ENCODE data around the gene CLEC2A.
"Not testable (repeated sequence)": the region's sequence is repeated elsewhere in the genome, so short reads cannot be mapped to it uniquely, and the experiment has no call there.

The CLEC2A gene, protein sequence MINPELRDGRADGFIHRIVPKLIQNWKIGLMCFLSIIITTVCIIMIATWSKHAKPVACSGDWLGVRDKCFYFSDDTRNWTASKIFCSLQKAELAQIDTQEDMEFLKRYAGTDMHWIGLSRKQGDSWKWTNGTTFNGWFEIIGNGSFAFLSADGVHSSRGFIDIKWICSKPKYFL

DNA sequence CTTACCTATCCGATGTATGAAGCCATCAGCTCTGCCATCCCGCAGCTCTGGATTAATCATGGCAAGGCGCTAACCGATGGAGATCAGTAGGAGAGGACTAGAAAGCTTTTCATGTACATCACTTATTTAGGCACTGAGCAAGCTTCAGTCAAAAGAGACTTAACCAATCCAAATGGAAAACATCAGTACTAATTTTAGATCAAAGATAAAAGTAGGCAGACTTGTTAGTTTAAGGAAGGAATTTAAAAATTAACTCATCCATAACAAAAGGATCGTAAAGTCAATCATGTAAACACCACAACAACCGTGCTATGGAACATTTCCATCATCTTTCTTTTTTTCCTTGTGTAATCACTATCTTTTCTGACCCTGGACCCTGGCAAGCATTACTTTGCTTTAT, at the start of gene CLEC2A:
Gene CLEC2A, minus strand, starts transcription at position 101 of the 400 bp plus-strand sequence. Its CDS starts 41 bp downstream, at position 60.
- Histone ChIP-seq H3K4me1 (ENCODE audit: insufficient read depth, low read length) (no peaks in the 10 kb centered on the region), H3K4me3 (ENCODE audit: low read length) (no peak within 1 kb of the TSS), H3K36me3 (ENCODE audit: insufficient read depth, low read depth, low read length) (no peaks in the 10 kb centered on the region), H3K9ac (ENCODE audit: low read depth, low read length) (no peak within 1 kb of the TSS), H3K27ac (ENCODE audit: low read length) (no peak within 1 kb of the TSS), H3K27me3 (ENCODE audit: insufficient read depth, low read length) (no peaks in the 10 kb centered on the region), H3K9me3 (ENCODE audit: insufficient read depth, low read depth, low read length) (no peaks in the 10 kb centered on the region)

GRCh38 chr12:9980126-9980525, 48.0 kb upstream of the CLEC2A start:
- Histone ChIP-seq H3K9ac (ENCODE audit: low read depth, low read length) (no peak overlapping the region), H3K27ac (ENCODE audit: low read length) (no peak overlapping the region), H3K36me3 (ENCODE audit: insufficient read depth, low read depth, low read length) (no peaks in the 10 kb centered on the region), H3K4me3 (ENCODE audit: low read length) (no peak overlapping the region), H3K9me3 (ENCODE audit: insufficient read depth, low read depth, low read length) (peaks cover 16% of the 10 kb centered on the region), H3K27me3 (ENCODE audit: insufficient read depth, low read length) (no peaks in the 10 kb centered on the region), H3K4me1 (ENCODE audit: insufficient read depth, low read length) (no peaks in the 10 kb centered on the region; the same call in 1 of the 2 replicates)

DNA sequence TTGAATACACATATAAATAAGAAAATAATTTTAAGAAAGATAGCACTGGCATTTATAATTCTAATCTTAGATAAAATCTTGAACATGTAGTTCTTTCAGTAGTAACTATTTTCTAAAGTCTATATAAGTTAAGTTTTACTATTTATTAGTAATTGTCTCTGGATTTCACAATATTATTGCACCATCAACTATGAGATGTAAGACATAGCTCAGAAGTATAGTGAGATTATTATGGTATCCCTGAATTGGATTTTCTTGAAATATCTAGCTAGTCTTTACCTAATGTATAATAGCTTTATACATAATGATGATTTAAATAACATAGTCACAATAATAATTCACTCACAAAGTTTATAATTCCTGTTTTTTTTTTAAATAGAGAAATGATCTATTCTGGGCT, 45.7 kb upstream of the CLEC2A start:
- Histone ChIP-seq H3K36me3 (ENCODE audit: insufficient read depth, low read depth, low read length) (no peaks in the 10 kb centered on the region), H3K4me3 (ENCODE audit: low read length) (no peak overlapping the region), H3K9ac (ENCODE audit: low read depth, low read length) (no peak overlapping the region), H3K9me3 (ENCODE audit: insufficient read depth, low read depth, low read length) (peaks cover 17% of the 10 kb centered on the region), H3K27me3 (ENCODE audit: insufficient read depth, low read length) (no peaks in the 10 kb centered on the region), H3K27ac (ENCODE audit: low read length) (no peak overlapping the region), H3K4me1 (ENCODE audit: insufficient read depth, low read length) (no peaks in the 10 kb centered on the region)

- peaks cover 17% of the 10 kb centered on the region for H3K9me3 ChIP-seq (ENCODE audit: insufficient read depth, low read depth, low read length)
- not testable (repeated sequence) for H3K36me3 ChIP-seq (ENCODE audit: insufficient read depth, low read depth, low read length); H3K27ac ChIP-seq (ENCODE audit: low read length); H3K27me3 ChIP-seq (ENCODE audit: insufficient read depth, low read length); H3K4me1 ChIP-seq (ENCODE audit: insufficient read depth, low read length); H3K9ac ChIP-seq (ENCODE audit: low read depth, low read length); H3K4me3 ChIP-seq (ENCODE audit: low read length)
Measured at GRCh38 chr12:9976626-9977025, 44.5 kb upstream of the CLEC2A start.

DNA sequence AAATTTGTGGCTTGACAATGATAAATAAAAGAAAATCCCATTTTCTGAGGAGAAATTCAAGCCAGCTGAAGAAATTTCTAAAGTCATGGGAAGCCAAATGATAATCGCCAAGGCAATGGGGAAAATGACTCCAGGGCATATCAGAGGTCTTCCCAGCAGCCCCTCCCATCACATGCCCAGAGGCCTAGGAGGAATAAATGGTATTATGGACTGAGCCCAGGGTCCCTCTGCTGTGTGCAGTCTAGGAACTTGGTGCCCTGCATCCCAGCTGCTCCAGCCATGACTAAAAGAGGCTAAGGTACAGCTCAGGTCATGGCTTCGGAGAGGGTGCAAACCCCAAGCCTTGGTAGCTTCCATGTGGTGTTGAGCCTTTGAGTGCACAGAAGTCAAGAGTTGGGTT, 43.4 kb upstream of the CLEC2A start:
- Histone ChIP-seq H3K4me1 (ENCODE audit: insufficient read depth, low read length) (no peaks in the 10 kb centered on the region), H3K9ac (ENCODE audit: low read depth, low read length) (no peak overlapping the region), H3K36me3 (ENCODE audit: insufficient read depth, low read depth, low read length) (no peaks in the 10 kb centered on the region), H3K9me3 (ENCODE audit: insufficient read depth, low read depth, low read length) (peaks cover 17% of the 10 kb centered on the region), H3K27ac (ENCODE audit: low read length) (no peak overlapping the region), H3K4me3 (ENCODE audit: low read length) (no peak overlapping the region), H3K27me3 (ENCODE audit: insufficient read depth, low read length) (no peaks in the 10 kb centered on the region)

GRCh38 chr12:9974731-9975130, 42.6 kb upstream of the CLEC2A start:
- H3K4me3 ChIP-seq (ENCODE audit: low read length); H3K36me3 ChIP-seq (ENCODE audit: insufficient read depth, low read depth, low read length); H3K4me1 ChIP-seq (ENCODE audit: insufficient read depth, low read length): not testable (repeated sequence)

DNA sequence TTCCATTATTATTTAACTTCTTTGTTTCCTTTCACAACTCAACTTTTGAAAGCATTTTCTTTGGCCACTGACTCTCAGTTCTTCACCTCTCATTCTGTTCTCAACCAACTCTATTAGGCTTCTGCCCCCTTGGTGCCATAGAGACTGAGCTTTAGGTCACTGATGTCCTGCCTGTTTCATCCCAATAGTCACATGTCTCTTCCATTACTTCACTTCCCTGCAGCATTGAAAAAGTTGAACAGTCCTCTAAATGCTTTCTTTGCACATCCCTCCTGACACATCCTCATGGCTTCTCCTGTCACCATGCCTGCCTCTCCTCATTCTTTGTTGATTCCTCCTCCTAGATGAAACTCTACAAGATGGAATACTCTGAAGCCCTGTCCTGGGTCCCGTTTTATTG, 41.8 kb upstream of the CLEC2A start:
- Histone ChIP-seq H3K9ac (ENCODE audit: low read depth, low read length) (no peak overlapping the region), H3K4me1 (ENCODE audit: insufficient read depth, low read length) (no peaks in the 10 kb centered on the region), H3K27ac (ENCODE audit: low read length) (no peak overlapping the region), H3K4me3 (ENCODE audit: low read length) (no peak overlapping the region), H3K9me3 (ENCODE audit: insufficient read depth, low read depth, low read length) (peaks cover 17% of the 10 kb centered on the region), H3K27me3 (ENCODE audit: insufficient read depth, low read length) (no peaks in the 10 kb centered on the region), H3K36me3 (ENCODE audit: insufficient read depth, low read depth, low read length) (no peaks in the 10 kb centered on the region)

More at GRCh38 chr12:9974731-9975130, 42.6 kb upstream of the CLEC2A start:
- peaks cover 17% of the 10 kb centered on the region for H3K9me3 ChIP-seq (ENCODE audit: insufficient read depth, low read depth, low read length)
- H3K9ac ChIP-seq (ENCODE audit: low read depth, low read length); H3K27ac ChIP-seq (ENCODE audit: low read length); H3K27me3 ChIP-seq (ENCODE audit: insufficient read depth, low read length): not testable (repeated sequence)

- H3K4me3 ChIP-seq (ENCODE audit: low read length), result no peak within 1 kb of the TSS
- H3K4me1 ChIP-seq (ENCODE audit: insufficient read depth, low read length), result no peaks in the 10 kb centered on the region
- H3K9ac ChIP-seq (ENCODE audit: low read depth, low read length), result no peak within 1 kb of the TSS
- no peaks in the 10 kb centered on the region for H3K27me3 ChIP-seq (ENCODE audit: insufficient read depth, low read length)
- H3K9me3 ChIP-seq (ENCODE audit: insufficient read depth, low read depth, low read length), result peaks cover 11% of the 10 kb centered on the region
- H3K27ac ChIP-seq (ENCODE audit: low read length), result no peak within 1 kb of the TSS
- H3K36me3 ChIP-seq (ENCODE audit: insufficient read depth, low read depth, low read length), result no peaks in the 10 kb centered on the region
Measured at GRCh38 chr12:9971181-9971580, 39.0 kb upstream of the CLEC2A start, which contains the start of gene CLEC12A. TSS of gene CLEC12A (plus strand) at chr12:9971409. CDS start at chr12:9971597, 188 bp downstream.

DNA sequence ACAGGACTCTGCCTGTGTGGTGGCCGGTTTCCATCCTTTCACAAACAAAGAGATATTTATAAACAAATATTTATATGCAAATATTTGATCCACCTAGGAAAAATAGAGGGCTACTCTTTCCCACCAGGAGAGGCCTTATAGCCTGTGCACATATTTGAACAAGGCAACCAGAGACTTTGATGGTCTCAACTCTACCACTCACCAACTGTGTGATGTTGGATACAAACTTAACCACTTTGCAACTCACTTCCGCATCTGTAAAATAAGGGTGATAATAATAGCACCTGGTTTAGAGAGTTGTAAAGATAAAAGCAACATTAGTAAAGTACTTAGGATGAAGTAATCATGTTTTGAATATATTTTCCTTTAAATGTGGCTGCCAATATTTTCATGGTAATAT, 37.5 kb upstream of the CLEC2A start:
- H3K27me3 ChIP-seq (ENCODE audit: insufficient read depth, low read length), result no peaks in the 10 kb centered on the region
- no peak overlapping the region for H3K4me3 ChIP-seq (ENCODE audit: low read length)
- peaks cover 1% of the 10 kb centered on the region; the same call in 1 of the 2 replicates for H3K9me3 ChIP-seq (ENCODE audit: insufficient read depth, low read depth, low read length)
- H3K4me1 ChIP-seq (ENCODE audit: insufficient read depth, low read length), result no peaks in the 10 kb centered on the region
- no peaks in the 10 kb centered on the region for H3K36me3 ChIP-seq (ENCODE audit: insufficient read depth, low read depth, low read length)
- H3K27ac ChIP-seq (ENCODE audit: low read length), result no peak overlapping the region
- H3K9ac ChIP-seq (ENCODE audit: low read depth, low read length), result no peak overlapping the region

DNA sequence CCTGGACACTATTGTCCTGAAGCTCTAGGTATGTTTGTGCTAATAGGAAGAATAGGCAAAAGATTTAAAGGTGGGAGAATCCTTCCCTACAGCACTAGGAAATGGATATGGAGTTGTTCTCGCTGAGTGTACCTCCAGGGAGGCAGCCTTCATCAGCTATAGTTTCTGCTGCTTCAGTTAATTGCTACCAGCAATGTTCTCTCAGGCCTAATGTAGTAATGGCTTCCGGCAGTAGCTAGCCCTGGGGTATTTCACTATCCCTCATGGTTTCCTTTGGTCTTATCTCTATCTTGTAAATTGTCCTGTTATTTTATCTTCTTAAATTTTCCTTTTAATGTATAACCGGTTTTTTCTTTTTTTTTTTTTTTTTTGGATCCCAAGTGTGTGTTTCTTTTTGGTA, 29.7 kb upstream of the CLEC2A start:
- Histone ChIP-seq H3K4me3 (ENCODE audit: low read length) (no peak overlapping the region), H3K36me3 (ENCODE audit: insufficient read depth, low read depth, low read length) (no peaks in the 10 kb centered on the region), H3K4me1 (ENCODE audit: insufficient read depth, low read length) (peaks cover 5% of the 10 kb centered on the region; the same call in 1 of the 2 replicates), H3K9me3 (ENCODE audit: insufficient read depth, low read depth, low read length) (no peaks in the 10 kb centered on the region), H3K27ac (ENCODE audit: low read length) (no peak overlapping the region), H3K9ac (ENCODE audit: low read depth, low read length) (no peak overlapping the region), H3K27me3 (ENCODE audit: insufficient read depth, low read length) (no peaks in the 10 kb centered on the region)

DNA sequence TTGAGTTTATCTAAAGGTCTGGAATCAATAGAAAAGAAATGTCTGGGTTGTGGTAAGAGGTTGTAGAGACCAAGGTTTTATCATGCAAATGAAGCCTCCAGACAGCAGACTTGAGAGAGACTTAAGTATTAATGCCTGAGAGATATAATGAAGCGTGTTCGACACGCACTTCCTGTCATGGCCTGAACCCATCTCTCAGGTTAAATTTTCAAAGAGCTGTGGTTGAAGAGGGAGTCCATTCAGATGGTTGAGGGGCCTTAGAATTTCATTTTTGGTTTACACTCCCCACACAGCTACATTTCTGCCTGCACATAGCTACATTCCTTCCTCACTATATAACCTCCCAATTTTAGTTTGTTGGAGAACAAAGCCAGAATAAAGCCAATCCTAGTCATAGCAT, 28.9 kb upstream of the CLEC2A start:
- Histone ChIP-seq H3K27ac (ENCODE audit: low read length) (no peak overlapping the region), H3K36me3 (ENCODE audit: insufficient read depth, low read depth, low read length) (no peaks in the 10 kb centered on the region), H3K4me3 (ENCODE audit: low read length) (no peak overlapping the region), H3K9ac (ENCODE audit: low read depth, low read length) (no peak overlapping the region), H3K27me3 (ENCODE audit: insufficient read depth, low read length) (no peaks in the 10 kb centered on the region), H3K9me3 (ENCODE audit: insufficient read depth, low read depth, low read length) (no peaks in the 10 kb centered on the region), H3K4me1 (ENCODE audit: insufficient read depth, low read length) (peaks cover 5% of the 10 kb centered on the region; the same call in 1 of the 2 replicates)

- Histone ChIP-seq H3K4me1 (ENCODE audit: insufficient read depth, low read length) (peaks cover 5% of the 10 kb centered on the region; the same call in 1 of the 2 replicates), H3K36me3 (ENCODE audit: insufficient read depth, low read depth, low read length) (no peaks in the 10 kb centered on the region), H3K9ac (ENCODE audit: low read depth, low read length) (no peak overlapping the region), H3K27me3 (ENCODE audit: insufficient read depth, low read length) (no peaks in the 10 kb centered on the region), H3K9me3 (ENCODE audit: insufficient read depth, low read depth, low read length) (no peaks in the 10 kb centered on the region), H3K4me3 (ENCODE audit: low read length) (no peak overlapping the region), H3K27ac (ENCODE audit: low read length) (no peak overlapping the region)
Measured at GRCh38 chr12:9960590-9960989, 28.4 kb upstream of the CLEC2A start.

All from iPS-20b (cell line).